HG02840 (cell line): ENCODE data around the gene TLE4.

Source experiments
- ATAC-seq: cut with Tn5 transposase; IDR thresholded peaks from one replicate; pipeline ENCODE4 v1.9.1; 2021; ENCODE audit warnings: mild to moderate bottlenecking, moderate library complexity, moderate number of reproducible peaks; ENCODE audit not compliant: unreplicated experiment, low FRiP score

TLE4 gene

DNA sequence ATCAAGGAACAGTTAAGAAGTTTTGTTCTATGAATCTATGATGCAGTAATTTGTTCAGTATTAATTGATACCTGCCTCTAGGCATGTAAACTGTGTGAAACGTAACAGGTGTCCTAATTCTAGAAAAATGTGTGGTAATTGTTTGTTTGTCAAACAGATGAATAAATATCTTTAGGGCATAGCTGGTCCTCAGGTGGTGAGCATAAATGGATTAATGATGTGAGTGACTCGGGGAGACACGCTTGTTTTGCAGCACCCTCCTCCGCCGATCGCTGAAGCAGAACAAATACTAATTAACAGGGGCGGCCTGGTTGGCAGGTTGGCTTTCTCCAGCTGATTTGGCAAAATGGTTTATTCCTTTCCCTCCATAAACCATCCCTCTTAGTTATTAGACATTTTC lies 88.8 kb downstream of the TLE4 start:
- no peak for ATAC-seq

GRCh38 chr9:79661279-79661678 lies 89.5 kb downstream of the TLE4 start:
- ATAC-seq, result no peak

DNA sequence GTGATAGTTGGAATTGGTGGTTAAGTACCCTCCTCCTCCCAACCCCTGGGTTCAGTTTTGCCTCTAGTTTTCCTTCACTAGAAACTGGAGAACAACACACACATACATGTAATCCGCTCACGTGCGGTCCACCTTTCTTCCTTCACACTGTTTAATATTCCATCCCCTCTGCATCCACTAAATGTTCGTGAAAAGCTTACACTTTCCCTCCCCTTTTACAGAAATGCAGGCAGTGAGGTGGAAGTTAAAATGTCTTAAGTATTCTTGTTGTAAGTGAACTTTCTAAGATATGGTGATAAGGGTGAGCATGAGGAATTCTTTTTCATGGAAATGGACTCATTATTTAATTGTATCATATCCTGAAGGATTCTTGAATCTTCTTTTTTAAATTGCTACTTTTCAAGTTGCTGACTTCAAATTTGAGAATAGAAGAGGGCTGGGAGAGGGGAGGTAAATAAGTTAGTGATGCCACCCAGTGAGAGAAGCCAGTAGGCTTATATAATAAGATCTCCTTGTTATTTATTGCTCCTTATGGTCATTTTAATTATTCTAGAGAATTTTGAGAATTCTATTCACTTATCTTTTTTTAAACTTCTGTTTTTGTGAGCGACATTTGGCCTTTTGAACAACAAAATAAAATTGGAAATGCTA lies 90.2 kb downstream of the TLE4 start:
- no peak for ATAC-seq

DNA sequence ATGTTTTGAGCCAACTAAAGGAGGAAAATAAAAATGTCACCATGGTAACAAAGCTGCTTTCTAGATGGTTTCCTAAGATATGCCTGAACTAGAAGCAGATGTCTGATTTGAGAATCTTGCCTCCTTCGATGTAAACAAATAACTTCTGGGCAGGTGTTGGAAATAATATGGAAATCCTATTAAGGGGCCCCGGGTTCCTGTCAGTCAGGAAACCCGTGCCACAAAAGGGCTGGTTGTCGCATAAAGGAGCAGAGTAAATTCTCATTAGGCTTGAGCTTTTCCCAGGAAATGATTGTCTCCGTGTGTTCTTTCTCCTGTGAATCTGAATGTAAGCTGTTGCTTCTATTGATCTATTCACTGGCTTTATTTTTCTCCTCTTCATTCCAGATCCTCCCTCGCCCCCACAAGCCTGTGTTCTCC lies 90.8 kb downstream of the TLE4 start:
- no peak for ATAC-seq

DNA sequence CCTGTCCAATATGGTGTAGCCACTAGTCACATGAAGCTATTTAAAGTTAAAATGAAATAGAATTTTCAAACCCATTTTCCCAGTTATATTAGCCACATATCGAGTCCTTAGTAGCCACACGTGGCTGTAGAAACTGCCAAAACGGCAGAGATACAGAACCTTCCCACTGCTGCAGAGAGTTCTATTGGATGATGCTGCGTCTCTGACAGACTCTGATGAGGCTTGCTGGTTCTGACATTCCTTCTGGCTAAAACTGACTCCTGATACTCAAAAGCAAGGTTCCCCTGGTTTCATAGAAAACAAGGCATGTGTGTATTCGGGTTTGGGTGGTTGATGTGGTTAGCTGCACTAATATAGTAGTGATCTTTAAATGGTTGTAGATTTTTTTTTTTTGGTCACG lies 91.5 kb downstream of the TLE4 start:
- no peak for ATAC-seq

DNA sequence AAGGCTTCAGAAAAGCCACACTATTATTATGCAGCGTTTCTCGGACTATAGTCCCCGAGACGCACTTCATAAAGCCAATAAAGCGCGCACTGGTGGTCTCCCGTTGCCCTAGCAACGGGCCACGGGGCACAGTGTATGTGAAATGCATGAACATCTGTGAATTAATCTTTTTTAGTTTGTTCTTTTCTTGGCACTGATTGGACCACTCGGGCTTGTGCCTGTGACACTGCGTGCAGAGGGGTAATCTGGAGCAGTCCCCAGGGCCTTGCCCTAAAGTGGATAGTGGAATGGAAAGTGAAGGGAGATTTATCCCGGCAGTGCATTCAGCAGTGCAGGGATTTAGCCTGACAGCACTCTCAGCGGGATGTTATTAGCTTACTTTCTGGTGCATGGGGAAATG lies 92.1 kb downstream of the TLE4 start:
- ATAC-seq, result no peak

- no peak for ATAC-seq
Measured at GRCh38 chr9:79664375-79664831, 92.6 kb downstream of the TLE4 start.

- ATAC-seq, result no peak
Measured at GRCh38 chr9:79665369-79665768, 93.6 kb downstream of the TLE4 start.

DNA sequence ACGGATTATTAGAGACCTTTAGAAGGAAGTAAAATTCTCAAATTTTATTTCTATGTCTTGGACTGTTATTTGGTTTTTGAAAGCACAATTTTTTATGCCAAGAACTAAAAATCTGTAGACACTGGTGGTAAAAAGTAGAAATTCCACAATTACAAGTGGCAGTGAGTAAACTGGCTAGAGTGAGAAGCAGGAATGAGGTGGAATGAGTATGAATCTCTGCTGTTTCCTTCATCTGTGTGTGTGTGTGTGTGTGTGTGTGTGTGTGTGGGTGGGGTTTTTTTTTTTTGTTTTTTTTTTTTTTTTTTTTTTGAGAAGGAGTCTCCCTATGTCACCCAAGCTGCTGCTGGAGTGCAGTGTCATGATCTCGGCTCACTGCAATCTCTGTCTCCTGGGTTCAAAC lies 94.2 kb downstream of the TLE4 start:
- no peak for ATAC-seq

DNA sequence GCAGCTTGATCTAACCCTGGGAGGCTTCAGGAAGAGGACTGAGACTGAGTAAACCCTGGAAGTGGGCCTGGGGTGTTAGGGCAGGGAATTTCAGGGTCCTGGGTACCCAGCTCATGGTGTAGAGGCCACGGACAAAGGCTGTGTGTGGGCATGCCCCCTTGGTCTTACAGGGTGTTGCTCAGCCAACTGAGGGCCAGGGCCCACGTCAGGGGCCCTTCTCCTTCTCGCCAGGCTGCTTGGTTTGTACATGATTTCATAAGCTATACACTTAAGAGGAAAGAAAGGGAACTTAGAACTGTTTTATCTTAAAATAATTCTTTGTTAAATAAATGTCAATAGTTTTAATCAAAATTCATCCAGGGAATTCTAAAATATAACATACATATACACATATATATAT lies 95.4 kb downstream of the TLE4 start:
- no peak for ATAC-seq

- no peak for ATAC-seq
Measured at GRCh38 chr9:79667817-79668436, 96.2 kb downstream of the TLE4 start.

- ATAC-seq, result no peak
Measured at GRCh38 chr9:79668956-79669355, 97.2 kb downstream of the TLE4 start.

DNA sequence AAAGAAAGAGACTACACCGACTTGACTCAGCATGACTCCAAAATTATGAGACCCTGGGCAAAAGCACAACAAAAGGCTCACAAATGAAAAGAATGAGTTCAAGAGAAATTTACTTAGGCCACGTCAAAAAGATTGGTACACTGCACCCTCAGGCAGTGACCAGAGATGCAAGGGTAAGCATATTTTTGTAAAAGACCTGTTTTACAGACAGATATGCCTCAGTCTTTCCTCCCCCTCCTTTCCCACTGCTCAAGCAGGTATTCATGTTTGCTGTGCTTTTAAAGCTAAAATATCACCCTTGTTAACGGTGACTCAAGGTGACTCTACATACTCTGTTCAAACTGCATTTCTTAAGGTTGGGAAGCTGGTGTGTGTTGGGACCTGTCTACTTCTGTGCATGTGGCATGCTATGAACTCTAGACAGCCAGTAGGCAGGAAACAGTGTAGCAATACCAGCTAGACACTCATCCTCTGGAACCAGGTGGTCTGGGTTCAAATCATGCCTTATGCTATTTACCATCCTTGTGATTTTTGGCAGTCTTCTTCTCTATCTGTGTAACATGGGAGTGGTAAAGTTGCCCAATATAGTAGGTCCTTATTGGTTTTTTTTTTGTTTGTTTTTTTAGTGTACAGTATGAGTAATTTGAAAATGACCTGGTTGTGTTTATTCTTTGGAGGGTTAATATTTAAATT lies 98.7 kb downstream of the TLE4 start:
- ATAC-seq, result no peak

DNA sequence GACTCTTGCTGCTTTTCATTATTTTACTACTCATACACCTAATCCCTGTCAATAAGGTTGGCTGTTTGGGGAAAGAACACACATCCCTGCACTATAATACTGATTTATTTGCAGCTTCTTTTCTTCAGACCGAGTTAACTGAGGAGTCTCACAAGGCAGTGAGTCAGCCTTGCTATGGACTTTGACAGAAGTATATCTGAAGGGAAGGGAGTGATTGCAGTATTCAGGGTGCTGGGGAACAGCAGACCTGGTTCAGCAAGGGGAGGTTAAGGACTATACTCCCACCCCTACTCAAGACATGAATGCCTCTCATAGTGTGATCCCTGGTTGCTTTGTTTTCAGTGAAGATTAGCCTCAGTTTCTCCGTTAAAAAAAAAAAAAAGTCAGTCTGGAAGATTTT lies 99.8 kb downstream of the TLE4 start:
- ATAC-seq, result no peak

DNA sequence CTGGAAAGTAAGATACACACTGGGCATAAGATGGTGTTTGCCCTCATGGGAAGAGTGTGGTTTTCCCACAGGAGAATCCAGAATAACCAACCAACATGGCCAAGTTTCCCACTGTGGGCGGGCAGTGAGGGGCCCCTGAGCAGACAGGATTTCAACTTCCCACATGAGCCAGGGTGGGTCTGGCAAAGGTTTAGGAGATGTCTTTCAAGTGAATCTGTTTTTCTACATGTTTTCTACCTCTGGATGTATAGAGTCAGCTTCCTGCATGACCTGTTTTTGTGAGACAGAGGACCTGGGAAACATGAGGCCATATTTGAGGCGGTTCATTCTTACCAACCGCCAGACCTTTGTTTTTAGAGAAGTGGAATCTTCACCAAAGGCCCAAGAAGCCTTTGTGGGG lies 100.5 kb downstream of the TLE4 start:
- no peak for ATAC-seq

DNA sequence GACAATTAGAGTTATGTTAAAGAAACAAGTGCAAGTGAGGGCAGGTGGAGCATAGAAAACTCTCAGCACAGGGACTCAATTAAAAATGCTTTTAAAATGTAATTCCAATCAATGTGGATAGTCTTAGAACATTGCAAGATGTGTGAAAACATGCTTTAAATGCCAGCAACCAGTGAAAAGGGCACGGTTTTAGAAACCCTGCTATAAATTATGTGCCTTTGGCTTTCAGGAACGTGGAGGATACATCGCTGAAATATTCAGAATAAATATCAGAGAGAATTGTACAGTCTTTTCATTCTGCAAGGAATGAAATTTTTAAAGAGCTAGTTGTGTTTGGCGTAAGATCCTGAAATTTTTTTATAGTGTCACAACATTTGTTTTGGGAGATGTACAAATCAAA lies 101.1 kb downstream of the TLE4 start:
- no peak for ATAC-seq

DNA sequence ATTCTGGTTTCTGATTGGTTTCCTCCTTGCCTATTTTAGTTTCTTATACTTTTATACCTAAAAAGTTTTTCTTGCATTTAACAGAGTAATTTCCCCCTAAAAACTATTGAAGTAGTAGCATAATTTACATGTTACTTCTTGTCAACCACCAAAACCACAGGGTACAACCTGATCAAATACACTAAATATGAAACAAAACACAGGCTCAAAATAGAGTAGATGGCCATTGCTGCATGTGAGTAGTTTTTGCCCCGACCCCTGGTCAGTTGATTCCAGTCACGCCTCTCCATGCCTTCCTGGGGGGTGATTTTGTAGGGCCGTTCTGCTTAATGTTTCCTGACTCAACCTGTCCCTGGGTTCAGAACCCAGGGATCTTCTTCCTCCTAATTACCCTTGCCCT lies 101.8 kb downstream of the TLE4 start:
- peak; percentile 68 for ATAC-seq

DNA sequence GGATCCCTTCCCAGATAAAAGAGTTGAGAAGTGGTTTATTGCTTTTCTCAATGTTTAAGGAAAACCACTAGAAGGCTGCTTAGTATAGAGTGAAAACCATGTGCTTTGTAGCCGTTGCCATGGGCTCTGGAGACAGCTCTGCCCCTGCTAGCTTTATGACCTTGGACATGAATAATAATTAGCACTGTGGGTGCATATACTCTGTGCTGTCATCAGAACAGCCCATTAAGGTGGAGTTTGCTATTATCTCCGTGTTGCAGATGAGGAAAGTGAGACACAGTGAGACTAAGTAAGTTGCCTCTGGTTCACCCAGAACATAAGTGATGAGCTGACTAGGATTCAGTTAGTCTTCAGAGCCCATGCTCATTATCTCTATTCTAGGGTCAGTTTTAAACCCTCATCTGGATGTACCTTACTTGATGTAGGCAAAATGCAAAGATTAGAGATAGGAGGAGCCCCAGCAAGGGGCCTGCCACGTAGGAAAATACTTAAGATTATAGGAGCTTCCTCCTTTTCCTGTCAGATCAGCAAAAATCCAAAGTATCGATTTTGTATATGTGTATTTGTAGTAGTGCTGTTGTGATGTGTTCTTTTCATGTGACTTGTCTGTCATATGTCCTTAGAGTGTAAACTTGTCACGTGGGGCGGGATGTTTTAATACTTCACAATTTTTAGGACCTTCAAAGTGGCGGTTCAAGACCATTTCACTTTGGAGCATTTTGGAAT lies 102.5 kb downstream of the TLE4 start:
- ATAC-seq, result peak; percentile 45

GRCh38 chr9:79681576-79681975 lies 109.8 kb downstream of the TLE4 start:
- no peak for ATAC-seq

DNA sequence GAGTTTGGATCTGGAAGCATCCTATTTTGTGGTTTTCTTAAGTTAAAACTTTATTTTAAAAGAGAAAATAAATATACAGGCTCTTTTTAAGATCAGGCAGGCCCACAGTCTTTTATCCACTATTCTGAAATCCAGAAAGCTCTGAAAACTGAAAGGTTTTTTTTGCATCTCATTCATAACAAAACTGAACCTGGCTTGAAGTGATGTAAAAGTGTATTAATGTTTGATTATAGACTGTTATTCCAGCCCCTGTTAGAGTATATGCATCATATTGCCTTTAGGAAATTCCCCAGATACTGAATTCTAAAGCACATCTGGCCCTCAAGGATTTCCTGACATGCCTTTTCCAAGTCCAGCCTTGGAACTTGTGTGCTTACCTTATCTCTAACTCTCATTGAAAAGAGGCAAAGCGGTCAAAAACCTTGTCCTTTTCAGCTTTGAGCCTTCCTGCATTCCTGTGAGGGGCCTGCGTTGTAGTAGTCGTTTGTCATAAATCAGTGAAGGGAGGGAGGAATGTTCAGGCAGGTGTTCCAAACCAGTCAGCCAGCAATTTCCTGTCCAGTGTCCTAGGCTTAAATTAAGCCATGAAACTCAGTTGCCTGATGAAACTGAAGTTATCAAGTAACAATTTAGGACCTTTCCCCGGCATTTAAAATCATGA lies 110.4 kb downstream of the TLE4 start:
- ATAC-seq, result no peak

DNA sequence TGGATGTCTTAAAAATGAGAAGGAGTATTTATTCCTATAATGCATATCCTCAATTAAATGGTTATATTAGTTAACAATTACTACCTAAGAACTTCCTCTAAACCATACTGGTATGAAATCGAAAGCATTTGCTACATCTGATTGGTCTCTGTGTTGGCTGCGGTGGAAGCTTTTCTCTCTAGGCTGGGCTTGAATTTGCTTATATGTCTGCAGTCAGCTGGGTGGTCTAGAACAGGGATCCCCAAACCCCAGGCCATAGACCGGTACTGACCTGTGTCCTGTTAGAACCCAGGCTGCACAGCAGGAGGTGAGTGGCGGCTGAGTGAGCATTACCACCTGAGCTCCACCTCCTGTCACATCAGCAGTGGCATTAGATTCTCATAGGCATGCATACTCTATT lies 112.3 kb downstream of the TLE4 start:
- ATAC-seq, result no peak
